H1 (cell line): ENCODE data around the gene DCBLD1. TPM values are rescaled to one million over a fixed set of nuclear protein-coding genes. Genes with fewer than 3 reads are reported as not detected.

Experiments
- CTCF ChIA-PET: fragments of 300-600 bp; sonication (Branson Sonifier 250); formaldehyde crosslinking; loops from one replicate; lab custom pipeline; 2021; ENCODE audit not compliant: partially characterized antibody; lab: Charles Lee
- POLR2A ChIA-PET: fragments of 300-600 bp; sonication (Branson Sonifier 250); formaldehyde crosslinking; loops from one replicate; lab custom pipeline; 2021; ENCODE audit warnings: inconsistent platforms; ENCODE audit not compliant: partially characterized antibody; lab: Charles Lee
- DNase-seq, 2 experiments: peaks; one replicate each; pipeline versions ENCODE4 v3.0.0 to v3.0.0-alpha.2; 2010 to 2022; ENCODE audit warnings: low spot score in 2 of 2, low read depth in 1 of 2, mixed read lengths in 1 of 2
- FAIRE-seq: peaks from 2 replicates; lab custom pipeline; 2011; peaks lifted over from hg19 to GRCh38; lab: Jason Lieb, UNC
- H2AFZ ChIP-seq: 2 replicates; pipeline ENCODE4 v1.8.1; 2012; ENCODE audit warnings: low read length, inconsistent platforms
- H2AK5ac ChIP-seq: 2 replicates; pipeline ENCODE4 v1.6.1; 2013; ENCODE audit warnings: low read depth, low read length
- H2BK120ac ChIP-seq: replicated peaks from 2 replicates; pipeline ENCODE3; 2013; ENCODE audit warnings: low read depth, low read length, inconsistent platforms
- H2BK12ac ChIP-seq: 2 replicates; pipeline ENCODE4 v1.6.1; 2013; ENCODE audit warnings: low read depth, low read length
- H2BK15ac ChIP-seq: 2 replicates; pipeline ENCODE4 v1.6.1; 2013; ENCODE audit warnings: low read length
- H2BK20ac ChIP-seq: 2 replicates; pipeline ENCODE4 v1.6.1; 2013; ENCODE audit warnings: low read length
- H2BK5ac ChIP-seq: 2 replicates; pipeline ENCODE4 v1.6.1; 2013; ENCODE audit warnings: low read depth, low read length
- H3K14ac ChIP-seq: 2 replicates; pipeline ENCODE4 v1.6.1; 2013; ENCODE audit warnings: inconsistent platforms; ENCODE audit not compliant: insufficient read length
- H3K18ac ChIP-seq: 2 replicates; pipeline ENCODE4 v1.6.1; 2013; ENCODE audit warnings: low read length; ENCODE audit errors: extremely low read depth
- H3K23ac ChIP-seq: 2 replicates; pipeline ENCODE4 v1.6.1; 2013; ENCODE audit warnings: inconsistent platforms; ENCODE audit not compliant: insufficient read length
- H3K23me2 ChIP-seq: 2 replicates; pipeline ENCODE4 v1.6.1; 2013; ENCODE audit warnings: low read depth, low read length
- H3K27ac ChIP-seq: 2 replicates; pipeline ENCODE4 v1.6.1; 2011; ENCODE audit warnings: low read depth, low read length, inconsistent platforms
- H3K27me3 ChIP-seq, 4 experiments: replicated peaks in 1 of 4; 1 replicate in 1 of 4; 2 replicates in 3 of 4; pipeline versions ENCODE4 v1.6.1 to v1.8.1; 2011 to 2013; ENCODE audit warnings: low read length in 3 of 4, mild to moderate bottlenecking in 3 of 4, inconsistent platforms in 2 of 4, mixed read lengths in 2 of 4, moderate library complexity in 1 of 4; ENCODE audit not compliant: control insufficient read depth in 3 of 4, insufficient read depth in 3 of 4; ENCODE audit errors: extremely low read depth in 1 of 4
- H3K36me3 ChIP-seq, 4 experiments: 2 replicates each; pipeline versions ENCODE4 v1.6.1 to v1.8.1; 2011 to 2013; ENCODE audit warnings: mild to moderate bottlenecking in 4 of 4, low read length in 3 of 4, moderate library complexity in 2 of 4, control low read depth in 1 of 4, inconsistent platforms in 1 of 4; ENCODE audit not compliant: insufficient read depth in 4 of 4, control insufficient read depth in 2 of 4
- H3K4ac ChIP-seq: replicated peaks from 2 replicates; pipeline ENCODE3; 2013; ENCODE audit warnings: low read length, low read depth, mixed read lengths, inconsistent platforms; ENCODE audit not compliant: insufficient read length
- H3K4me1 ChIP-seq, 4 experiments: replicated peaks in 1 of 4; 1 replicate in 1 of 4; 2 replicates in 3 of 4; pipeline versions ENCODE4 v1.6.1 to v1.8.1; 2011 to 2013; ENCODE audit warnings: low read length in 3 of 4, inconsistent platforms in 2 of 4, mixed read lengths in 1 of 4; ENCODE audit not compliant: insufficient read depth in 4 of 4, control insufficient read depth in 3 of 4
- H3K4me2 ChIP-seq, 2 experiments: 2 replicates each; pipeline versions ENCODE4 v1.6.1 to v1.8.1; 2011 to 2013; ENCODE audit warnings: low read depth in 2 of 2, low read length in 2 of 2, control low read depth in 1 of 2, inconsistent platforms in 1 of 2, mild to moderate bottlenecking in 1 of 2; ENCODE audit not compliant: insufficient read depth in 1 of 2
- H3K4me3 ChIP-seq, 4 experiments: fragments of 200-600, 300-600 bp in 1 of 4; sonication (generic), shearing (Covaris generic), sonication (Bioruptor Twin) in 1 of 4; 2 replicates each; pipeline versions ENCODE4 v1.5.1 to v1.8.1; 2011 to 2016; ENCODE audit warnings: low read length in 4 of 4, low read depth in 3 of 4, control low read depth in 2 of 4, inconsistent platforms in 2 of 4, mild to moderate bottlenecking in 2 of 4, mixed read lengths in 1 of 4, moderate library complexity in 1 of 4; ENCODE audit not compliant: insufficient read depth in 2 of 4; ENCODE audit errors: extremely low read depth in 1 of 4
- H3K56ac ChIP-seq: replicated peaks from 2 replicates; pipeline ENCODE3; 2013; ENCODE audit warnings: low read depth, mild to moderate bottlenecking, mixed read lengths, low read length, inconsistent platforms; ENCODE audit not compliant: insufficient read length
- H3K79me1 ChIP-seq: 2 replicates; pipeline ENCODE4 v1.6.1; 2013; ENCODE audit warnings: low read depth, low read length, control low read depth
- H3K79me2 ChIP-seq, 2 experiments: 2 replicates each; pipeline versions ENCODE4 v1.6.1 to v1.8.1; 2012 to 2013; ENCODE audit warnings: low read length in 2 of 2, mild to moderate bottlenecking in 2 of 2, inconsistent platforms in 1 of 2; ENCODE audit not compliant: insufficient read depth in 2 of 2, control insufficient read depth in 1 of 2
- H3K9ac ChIP-seq, 4 experiments: replicated peaks in 1 of 4; 1 replicate in 1 of 4; 2 replicates in 3 of 4; pipeline versions ENCODE4 v1.6.1 to v1.8.1; 2011 to 2013; ENCODE audit warnings: low read depth in 3 of 4, low read length in 3 of 4, control low read depth in 2 of 4, mild to moderate bottlenecking in 2 of 4, moderate library complexity in 2 of 4, inconsistent platforms in 1 of 4; ENCODE audit errors: extremely low read depth in 1 of 4
- H3K9me3 ChIP-seq, 2 experiments: 2 replicates each; pipeline versions ENCODE4 v1.6.1 to v1.8.1; 2012 to 2013; ENCODE audit warnings: mild to moderate bottlenecking in 2 of 2, moderate library complexity in 2 of 2, control low read depth in 1 of 2, inconsistent platforms in 1 of 2, low read depth in 1 of 2, low read length in 1 of 2, mixed read lengths in 1 of 2; ENCODE audit not compliant: insufficient read depth in 2 of 2
- H4K20me1 ChIP-seq, 2 experiments: replicated peaks in 1 of 2; 2 replicates each; pipeline versions ENCODE3 to v1.8.1; 2011 to 2013; ENCODE audit warnings: inconsistent platforms in 2 of 2, low read length in 2 of 2, mild to moderate bottlenecking in 1 of 2; ENCODE audit not compliant: insufficient read depth in 2 of 2, control insufficient read depth in 1 of 2
- H4K5ac ChIP-seq: 2 replicates; pipeline ENCODE4 v1.6.1; 2013; ENCODE audit warnings: low read length, low read depth, mixed read lengths, inconsistent platforms; ENCODE audit not compliant: insufficient read length
- H4K8ac ChIP-seq: 2 replicates; pipeline ENCODE4 v1.8.0; 2013; ENCODE audit warnings: mild to moderate bottlenecking, moderate library complexity, low read length, inconsistent platforms; ENCODE audit not compliant: insufficient read depth; ENCODE audit errors: extremely low read depth
- H4K91ac ChIP-seq: replicated peaks from 2 replicates; pipeline ENCODE3; 2013; ENCODE audit warnings: low read length, mixed read lengths, inconsistent platforms; ENCODE audit not compliant: insufficient read length
- ASH2L ChIP-seq: fragments of 200-600, 300-600 bp; sonication (generic); IDR thresholded peaks from one replicate; pipeline ENCODE4 v1.7.1; 2017; ENCODE audit warnings: low read length
- BCL11A ChIP-seq, 2 experiments: IDR thresholded peaks; one replicate each; pipeline ENCODE4 v1.6.1; 2011; ENCODE audit warnings: low read depth in 2 of 2, low read length in 2 of 2, mild to moderate bottlenecking in 2 of 2
- CHD2 ChIP-seq: IDR thresholded peaks from 2 replicates; pipeline ENCODE4 v1.6.1; 2012; ENCODE audit warnings: low read length, improper control_type of control experiment
- KDM4A ChIP-seq: IDR thresholded peaks from one replicate; pipeline ENCODE4 v1.7.1; 2012; ENCODE audit warnings: low read depth, mild to moderate bottlenecking, moderate library complexity, low read length, inconsistent platforms; ENCODE audit not compliant: severe bottlenecking
- KDM5A ChIP-seq: fragments of 200-600 bp; IDR thresholded peaks from 2 replicates; pipeline ENCODE4 v1.7.1; 2012; ENCODE audit warnings: mild to moderate bottlenecking, low read length, inconsistent platforms, mixed read lengths
- SIX5 ChIP-seq: IDR thresholded peaks from 2 replicates; pipeline ENCODE4 v1.6.1; 2011; ENCODE audit warnings: mild to moderate bottlenecking, low read depth, low read length
- polyA plus RNA-seq, 7 experiments: library from polyadenylated mRNA; depleted of rRNA in 3 of 7; stranded (reverse) in 5 of 7; unstranded in 2 of 7; fragments of >200 nt in 5 of 7; fragments of 200-250 nt in 2 of 7; gene quantifications; 1 replicate in 5 of 7; 2 replicates in 1 of 7; 4 replicates in 1 of 7; pipeline versions ENCODE4 v1.2.1 to v1.2.3, GENCODE V29; 2011 to 2013; ENCODE audit warnings: missing spikeins in 2 of 7, mixed read lengths in 2 of 7
- total RNA-seq: library from RNA; stranded (reverse); fragmentation: NEBNext Ultra II Directional; extraction: Animal tissue kit (Norgen Biotek cat#: 25700); gene quantifications from 2 replicates; pipeline ENCODE4 v1.2.1, GENCODE V29; 2021

DCBLD1 gene
- total and polyA plus RNA-seq, 2 of the 8 experiments (the other 6 are each of a cell fraction or from before 2014, with no cell fraction given), result 3.9 to 11.2 TPM

DNA sequence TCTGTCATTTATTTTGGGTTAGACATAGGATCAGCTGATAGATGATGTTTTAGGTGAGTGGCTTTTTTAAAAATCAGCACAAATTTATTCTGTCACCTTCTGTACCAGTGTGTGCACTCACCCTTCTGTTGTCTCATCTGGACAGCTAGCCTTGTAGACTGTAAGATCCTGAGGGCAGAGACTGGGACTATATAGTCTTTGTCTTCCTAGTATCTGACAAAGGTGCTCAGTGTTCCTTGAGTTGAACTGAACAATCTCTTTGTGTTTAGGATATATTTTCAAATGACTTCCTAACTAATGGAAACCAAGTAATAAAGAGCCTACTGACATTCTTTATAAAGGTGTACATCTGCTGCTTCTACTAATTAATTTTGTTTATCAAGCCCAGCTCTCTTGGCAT, 3.0 kb downstream of the DCBLD1 start:
- peaks cover 18% of the 10 kb centered on the region for H3K23me2 ChIP-seq
- no peak for FAIRE-seq

More for the DNA sequence above, 3.0 kb downstream of the DCBLD1 start:
- Histone ChIP-seq H3K9ac (no peak overlapping the region), H4K20me1 (no peaks in the 10 kb centered on the region), H4K91ac (no peak overlapping the region), H3K27me3 (peaks cover 0 to 27% (median 19%) of the 10 kb centered on the region in 4 experiments; a peak in 6 of 7 replicates), H3K4me2 (no peak overlapping the region), H2AK5ac (no peak overlapping the region), H3K79me1 (no peaks in the 10 kb centered on the region), H2AFZ (no peak overlapping the region), H2BK5ac (no peak overlapping the region), H3K18ac (no peak overlapping the region), H3K79me2 (no peaks in the 10 kb centered on the region), H3K4me1 (peaks cover 7 to 10% (median 8%) of the 10 kb centered on the region in 4 experiments), H2BK12ac (no peak overlapping the region), H2BK120ac (no peak overlapping the region), H3K9me3 (peaks cover 5 to 8% of the 10 kb centered on the region in 2 experiments; a peak in 2 of 4 replicates), H2BK15ac (no peak overlapping the region), H3K36me3 (peaks cover 0 to 3% (median 0%) of the 10 kb centered on the region in 4 experiments; a peak in 2 of 8 replicates), H3K27ac (no peak overlapping the region), H3K23ac (no peak overlapping the region), H4K5ac (no peak overlapping the region), H3K4ac (no peak overlapping the region), H3K14ac (no peak overlapping the region), H2BK20ac (no peak overlapping the region), H3K56ac (no peak overlapping the region), H4K8ac (no peak overlapping the region), H3K4me3 (no peak overlapping the region)
- no peak for TF ChIP-seq SIX5
- TF ChIP-seq CHD2, result no peak
- TF ChIP-seq BCL11A (IDR thresholded peaks at IDR 0.05; ENCODE audit: low read depth in 2 of 2, low read length in 2 of 2), result no peak
- no peak for TF ChIP-seq ASH2L
- no peak for TF ChIP-seq KDM4A
- no peak for TF ChIP-seq KDM5A
- POLR2A ChIA-PET, result no interaction called here
- no peak for DNase-seq
- CTCF ChIA-PET, result interaction anchor here (8.2 kb wide), 1 partner anchor 65 kb away, joined by 58 read pairs; no protein-coding TSS in a partner anchor
